Neural cell (in vitro differentiated cells): ENCODE data around the gene MRC2.

Experiments
- CTCF ChIP-seq: fragments of 450-650 bp; IDR thresholded peaks from 2 replicates; pipeline ENCODE4 v1.5.1; 2014; ENCODE audit warnings: antibody characterized with exemption, mild to moderate bottlenecking, moderate library complexity; ENCODE audit not compliant: poor library complexity, severe bottlenecking
- EP300 ChIP-seq: fragments of 450-650 bp; conservative IDR thresholded peaks from 2 replicates; pipeline ENCODE4 v1.6.1; 2014; ENCODE audit warnings: antibody characterized with exemption, mild to moderate bottlenecking, moderate library complexity; ENCODE audit not compliant: poor library complexity, severe bottlenecking
- EZH2 ChIP-seq: fragments of 200-600, 300-800 bp; shearing (Covaris generic), sonication (generic); IDR thresholded peaks from 2 replicates; pipeline ENCODE4 v1.6.1; 2014; ENCODE audit warnings: antibody characterized with exemption, low read length, borderline replicate concordance, mild to moderate bottlenecking; ENCODE audit not compliant: insufficient read depth, poor library complexity, severe bottlenecking
- POLR2AphosphoS5 ChIP-seq: IDR thresholded peaks from 2 replicates; pipeline ENCODE4 v1.6.1; 2012
- TAF1 ChIP-seq: IDR thresholded peaks from 2 replicates; pipeline ENCODE4 v1.6.1; 2012; ENCODE audit warnings: low read depth
- TF ChIP-seq, protein P1 (sequence below): IDR thresholded peaks from 2 replicates; pipeline ENCODE4 v1.6.1; 2012; ENCODE audit warnings: borderline replicate concordance

DNA sequence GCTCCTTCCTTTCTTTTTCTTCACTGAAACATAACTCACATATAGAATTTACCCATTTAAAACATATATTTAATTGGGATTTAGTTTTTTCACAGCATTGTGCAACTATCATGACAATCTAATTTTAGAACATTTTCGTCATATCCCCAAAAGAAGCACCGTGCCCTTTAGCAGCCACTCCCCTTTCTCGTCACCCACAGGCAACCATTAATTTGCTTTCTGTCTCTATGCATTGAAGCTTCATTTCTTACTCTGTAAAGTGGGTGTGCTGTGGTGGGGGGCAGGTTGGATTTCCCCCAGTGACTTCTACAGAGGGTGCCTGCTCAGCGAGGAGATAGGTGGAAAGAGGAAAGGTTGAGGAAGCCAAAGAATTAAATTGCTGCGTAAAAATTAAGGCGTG, 35.8 kb downstream of the MRC2 start:
- no peak for TF ChIP-seq POLR2AphosphoS5
- no peak for TF ChIP-seq TAF1
- no peak for TF ChIP-seq EZH2
- TF ChIP-seq CTCF: no peak
- TF ChIP-seq, protein P1, sequence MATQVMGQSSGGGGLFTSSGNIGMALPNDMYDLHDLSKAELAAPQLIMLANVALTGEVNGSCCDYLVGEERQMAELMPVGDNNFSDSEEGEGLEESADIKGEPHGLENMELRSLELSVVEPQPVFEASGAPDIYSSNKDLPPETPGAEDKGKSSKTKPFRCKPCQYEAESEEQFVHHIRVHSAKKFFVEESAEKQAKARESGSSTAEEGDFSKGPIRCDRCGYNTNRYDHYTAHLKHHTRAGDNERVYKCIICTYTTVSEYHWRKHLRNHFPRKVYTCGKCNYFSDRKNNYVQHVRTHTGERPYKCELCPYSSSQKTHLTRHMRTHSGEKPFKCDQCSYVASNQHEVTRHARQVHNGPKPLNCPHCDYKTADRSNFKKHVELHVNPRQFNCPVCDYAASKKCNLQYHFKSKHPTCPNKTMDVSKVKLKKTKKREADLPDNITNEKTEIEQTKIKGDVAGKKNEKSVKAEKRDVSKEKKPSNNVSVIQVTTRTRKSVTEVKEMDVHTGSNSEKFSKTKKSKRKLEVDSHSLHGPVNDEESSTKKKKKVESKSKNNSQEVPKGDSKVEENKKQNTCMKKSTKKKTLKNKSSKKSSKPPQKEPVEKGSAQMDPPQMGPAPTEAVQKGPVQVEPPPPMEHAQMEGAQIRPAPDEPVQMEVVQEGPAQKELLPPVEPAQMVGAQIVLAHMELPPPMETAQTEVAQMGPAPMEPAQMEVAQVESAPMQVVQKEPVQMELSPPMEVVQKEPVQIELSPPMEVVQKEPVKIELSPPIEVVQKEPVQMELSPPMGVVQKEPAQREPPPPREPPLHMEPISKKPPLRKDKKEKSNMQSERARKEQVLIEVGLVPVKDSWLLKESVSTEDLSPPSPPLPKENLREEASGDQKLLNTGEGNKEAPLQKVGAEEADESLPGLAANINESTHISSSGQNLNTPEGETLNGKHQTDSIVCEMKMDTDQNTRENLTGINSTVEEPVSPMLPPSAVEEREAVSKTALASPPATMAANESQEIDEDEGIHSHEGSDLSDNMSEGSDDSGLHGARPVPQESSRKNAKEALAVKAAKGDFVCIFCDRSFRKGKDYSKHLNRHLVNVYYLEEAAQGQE: no peak
- TF ChIP-seq EP300: no peak
